ENCODE measurements around the gene C11orf91.
"Not testable (repeated sequence)": the region's sequence is repeated elsewhere in the genome, so short reads cannot be mapped to it uniquely, and the experiment has no call there.

Gene C11orf91

GRCh38 chr11:33668951-33669596, 31.6 kb downstream of the C11orf91 start:
- no peak for DNase-seq

- DNase-seq = no peak
These were observed 32.2 kb downstream of the C11orf91 start for GRCh38 chr11:33668468-33668825.

GRCh38 chr11:33667819-33668467, 32.7 kb downstream of the C11orf91 start:
- no peak for DNase-seq

- no peak for DNase-seq
These were observed 35.1 kb downstream of the C11orf91 start for GRCh38 chr11:33665350-33666106.

- DNase-seq = no peak
These were observed 35.8 kb downstream of the C11orf91 start for GRCh38 chr11:33664827-33665226.

GRCh38 chr11:33664166-33664565, 36.5 kb downstream of the C11orf91 start:
- DNase-seq = no peak

- DNase-seq = no peak
These were observed 37.5 kb downstream of the C11orf91 start for GRCh38 chr11:33663121-33663520.

GRCh38 chr11:33661526-33661925, 39.1 kb downstream of the C11orf91 start:
- not testable (repeated sequence) for DNase-seq

GRCh38 chr11:33660962-33661361, 39.7 kb downstream of the C11orf91 start:
- no peak for DNase-seq

- no peak for DNase-seq
These were observed 41.1 kb downstream of the C11orf91 start for GRCh38 chr11:33659370-33660139.

- DNase-seq = no peak
These were observed 42.3 kb downstream of the C11orf91 start for GRCh38 chr11:33658195-33658900.

GRCh38 chr11:33657757-33658156, 42.9 kb downstream of the C11orf91 start:
- DNase-seq = no peak

- DNase-seq = no peak
These were observed 43.9 kb downstream of the C11orf91 start for GRCh38 chr11:33656768-33657167.

- no peak for DNase-seq
These were observed 44.6 kb downstream of the C11orf91 start for GRCh38 chr11:33655842-33656600.

- no peak for DNase-seq
These were observed 46.0 kb downstream of the C11orf91 start for GRCh38 chr11:33654594-33654993.

GRCh38 chr11:33652930-33653329, 47.7 kb downstream of the C11orf91 start:
- no peak for DNase-seq

GRCh38 chr11:33652431-33652830, 48.2 kb downstream of the C11orf91 start:
- no peak for DNase-seq

GRCh38 chr11:33651990-33652389, 48.6 kb downstream of the C11orf91 start:
- no peak for DNase-seq

- no peak for DNase-seq
These were observed 49.1 kb downstream of the C11orf91 start for GRCh38 chr11:33651555-33651954.

- no peak for DNase-seq
These were observed 50.7 kb downstream of the C11orf91 start for GRCh38 chr11:33649944-33650343.

All from suppressor macrophage (primary cell).